GM23338 (cell line): Measurements from ENCODE around the gene IGF2BP1. TPM values are rescaled to one million over a fixed set of nuclear protein-coding genes. Genes with fewer than 3 reads are reported as not detected.

Source experiments
- ATAC-seq: fragments of 200-7000 bp; cut with Tn5 transposase; 3 replicates; pipeline ENCODE4 v1.9.1; 2020
- DNase-seq: peaks from one replicate; pipeline ENCODE4 v3.0.0-alpha.2; 2015; ENCODE audit warnings: low spot score
- H2AFZ ChIP-seq: fragments of 200-600 bp; sonication (generic); 2 replicates; pipeline ENCODE4 v1.8.0; 2016; ENCODE audit warnings: antibody characterized with exemption, mild to moderate bottlenecking, moderate library complexity
- H3F3A ChIP-seq: fragments of 200-600 bp; sonication (generic); replicated peaks from 2 replicates; pipeline ENCODE4 v1.8.0; 2017; ENCODE audit warnings: antibody characterized with exemption, mixed run types, low read depth
- H3K27ac ChIP-seq: fragments of 200-600 bp; sonication (generic); 2 replicates; pipeline ENCODE4 v1.6.1; 2016; ENCODE audit warnings: low read depth
- H3K27me3 ChIP-seq: fragments of 200-600 bp; sonication (generic); 2 replicates; pipeline ENCODE4 v1.8.0; 2016; ENCODE audit warnings: mild to moderate bottlenecking, mixed run types, moderate library complexity; ENCODE audit not compliant: insufficient read depth
- H3K36me3 ChIP-seq: fragments of 200-600 bp; sonication (generic); 2 replicates; pipeline ENCODE4 v1.8.0; 2016; ENCODE audit warnings: mild to moderate bottlenecking; ENCODE audit not compliant: insufficient read depth
- H3K4me1 ChIP-seq: fragments of 200-600 bp; sonication (generic); 2 replicates; pipeline ENCODE4 v1.8.0; 2016; ENCODE audit warnings: mild to moderate bottlenecking, moderate library complexity; ENCODE audit not compliant: insufficient read depth
- H3K4me2 ChIP-seq: fragments of 200-600 bp; sonication (generic); 2 replicates; pipeline ENCODE4 v1.7.1; 2017; ENCODE audit warnings: mixed run types
- H3K4me3 ChIP-seq: fragments of 200-600 bp; sonication (generic); 2 replicates; pipeline ENCODE4 v1.6.1; 2016; ENCODE audit warnings: mixed run types
- H3K79me2 ChIP-seq: fragments of 200-600 bp; sonication (generic); replicated peaks from 2 replicates; pipeline ENCODE4 v1.8.0; 2017; ENCODE audit warnings: mild to moderate bottlenecking; ENCODE audit not compliant: insufficient read depth
- H3K9me2 ChIP-seq: fragments of 200-600 bp; sonication (generic); 2 replicates; pipeline ENCODE4 v1.8.0; 2017; ENCODE audit not compliant: insufficient read depth
- H4K20me1 ChIP-seq: fragments of 200-600 bp; sonication (generic); replicated peaks from 2 replicates; pipeline ENCODE4 v1.8.0; 2017; ENCODE audit warnings: mild to moderate bottlenecking; ENCODE audit not compliant: insufficient read depth
- H3K27ac Mint-ChIP-seq: 2 replicates; pipeline ENCODE4 v1.8.0; 2020; ENCODE audit warnings: inconsistent platforms, mild to moderate bottlenecking, moderate library complexity, mixed read lengths
- H3K27me3 Mint-ChIP-seq: 3 replicates; pipeline ENCODE4 v1.8.0; 2022; ENCODE audit warnings: low read depth, mild to moderate bottlenecking, moderate library complexity, mixed read lengths, inconsistent platforms; ENCODE audit not compliant: insufficient read depth, poor library complexity
- H3K36me3 Mint-ChIP-seq: 3 replicates; pipeline ENCODE4 v1.8.0; 2021; ENCODE audit warnings: low read depth, mild to moderate bottlenecking, inconsistent platforms, moderate library complexity, mixed read lengths
- H3K4me1 Mint-ChIP-seq: 3 replicates; pipeline ENCODE4 v1.8.0; 2020; ENCODE audit warnings: mild to moderate bottlenecking, inconsistent platforms, mixed read lengths
- H3K4me3 Mint-ChIP-seq: 3 replicates; pipeline ENCODE4 v1.8.0; 2021; ENCODE audit warnings: moderate library complexity, mild to moderate bottlenecking, inconsistent platforms, mixed read lengths
- H3K9me3 Mint-ChIP-seq: 3 replicates; pipeline ENCODE4 v1.8.0; 2020; ENCODE audit warnings: moderate library complexity, mild to moderate bottlenecking, inconsistent platforms, mixed read lengths
- CREB1 ChIP-seq: fragments of 250-450 bp; sonication (Bioruptor Pico); IDR thresholded peaks from 2 replicates; pipeline ENCODE4 v1.5.0; 2020; ENCODE audit warnings: low read depth, mild to moderate bottlenecking, moderate library complexity
- EZH2 ChIP-seq: fragments of 200-600 bp; sonication (generic); IDR thresholded peaks from one replicate; pipeline ENCODE4 v1.8.0; 2017; ENCODE audit warnings: antibody characterized with exemption, mild to moderate bottlenecking, low read depth; ENCODE audit not compliant: unreplicated experiment
- EZH2phosphoT487 ChIP-seq: fragments of 200-600 bp; sonication (generic); IDR thresholded peaks from one replicate; pipeline ENCODE4 v1.8.1; 2018; ENCODE audit warnings: antibody characterized with exemption; ENCODE audit not compliant: unreplicated experiment
- JUNB ChIP-seq: IDR thresholded peaks from one replicate; pipeline ENCODE4 v1.6.1; 2016; ENCODE audit warnings: antibody characterized with exemption; ENCODE audit not compliant: unreplicated experiment
- NANOG ChIP-seq: IDR thresholded peaks from 2 replicates; pipeline ENCODE4 v1.6.1; 2016; ENCODE audit warnings: antibody characterized with exemption, borderline replicate concordance
- STAT1 ChIP-seq: IDR thresholded peaks from one replicate; pipeline ENCODE4 v1.6.1; 2016; ENCODE audit warnings: antibody characterized with exemption; ENCODE audit not compliant: unreplicated experiment
- ZNF114 ChIP-seq: fragments of 250-450 bp; sonication (Bioruptor Pico); IDR thresholded peaks from 2 replicates; pipeline ENCODE4 v1.5.0; 2020; ENCODE audit warnings: mild to moderate bottlenecking, moderate library complexity
- ZNF331 ChIP-seq: fragments of 250-450 bp; sonication (Bioruptor Pico); IDR thresholded peaks from 2 replicates; pipeline ENCODE4 v1.5.0; 2020; ENCODE audit warnings: low read depth, mild to moderate bottlenecking, moderate library complexity
- polyA plus RNA-seq: library from polyadenylated mRNA; unstranded; fragments of >200 nt; fragmentation: Nextera tagmentation; extraction: Ambion mirVana; gene quantifications from 2 replicates; pipeline ENCODE4 v1.2.1, GENCODE V29; 2016
- total RNA-seq: library from RNA; depleted of rRNA; stranded (reverse); fragments of >200 nt; shearing (Covaris generic); gene quantifications from 2 replicates; pipeline ENCODE4 v1.2.3, GENCODE V29; 2014
- TF ChIP-seq, protein P1 (sequence below), 2 experiments: fragments of 200-600 bp in 1 of 2; sonication (generic) in 1 of 2; conservative IDR thresholded peaks; 2 replicates each; pipeline versions ENCODE4 v1.5.1 to v1.6.1; 2016 to 2017; ENCODE audit warnings: antibody characterized with exemption in 2 of 2, low read depth in 2 of 2, mild to moderate bottlenecking in 2 of 2, moderate library complexity in 1 of 2
- TF ChIP-seq, protein P2 (sequence below): IDR thresholded peaks from 2 replicates; pipeline ENCODE4 v1.6.1; 2016; ENCODE audit warnings: antibody characterized with exemption
- TF ChIP-seq, protein P3 (sequence below): IDR thresholded peaks from one replicate; pipeline ENCODE4 v1.6.1; 2018; ENCODE audit warnings: antibody characterized with exemption; ENCODE audit not compliant: unreplicated experiment

Gene IGF2BP1
- total and polyA plus RNA-seq, 2 experiments from 2014 or later = 68.6 to 249 TPM

- Histone ChIP-seq H4K20me1 (no peaks in the 10 kb centered on the region), H3F3A (no peaks in the 10 kb centered on the region), H3K36me3 (no peaks in the 10 kb centered on the region), H3K79me2 (no peaks in the 10 kb centered on the region), H3K4me2 (no peak overlapping the region), H2AFZ (no peak overlapping the region), H3K4me1 (no peaks in the 10 kb centered on the region), H3K27ac (no peak overlapping the region), H3K9me2 (no peaks in the 10 kb centered on the region), H3K27me3 (no peaks in the 10 kb centered on the region), H3K4me3 (no peak overlapping the region)
- no peak for TF ChIP-seq CREB1 (CRISPR knock-in tag)
- TF ChIP-seq, protein P1, sequence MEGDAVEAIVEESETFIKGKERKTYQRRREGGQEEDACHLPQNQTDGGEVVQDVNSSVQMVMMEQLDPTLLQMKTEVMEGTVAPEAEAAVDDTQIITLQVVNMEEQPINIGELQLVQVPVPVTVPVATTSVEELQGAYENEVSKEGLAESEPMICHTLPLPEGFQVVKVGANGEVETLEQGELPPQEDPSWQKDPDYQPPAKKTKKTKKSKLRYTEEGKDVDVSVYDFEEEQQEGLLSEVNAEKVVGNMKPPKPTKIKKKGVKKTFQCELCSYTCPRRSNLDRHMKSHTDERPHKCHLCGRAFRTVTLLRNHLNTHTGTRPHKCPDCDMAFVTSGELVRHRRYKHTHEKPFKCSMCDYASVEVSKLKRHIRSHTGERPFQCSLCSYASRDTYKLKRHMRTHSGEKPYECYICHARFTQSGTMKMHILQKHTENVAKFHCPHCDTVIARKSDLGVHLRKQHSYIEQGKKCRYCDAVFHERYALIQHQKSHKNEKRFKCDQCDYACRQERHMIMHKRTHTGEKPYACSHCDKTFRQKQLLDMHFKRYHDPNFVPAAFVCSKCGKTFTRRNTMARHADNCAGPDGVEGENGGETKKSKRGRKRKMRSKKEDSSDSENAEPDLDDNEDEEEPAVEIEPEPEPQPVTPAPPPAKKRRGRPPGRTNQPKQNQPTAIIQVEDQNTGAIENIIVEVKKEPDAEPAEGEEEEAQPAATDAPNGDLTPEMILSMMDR (conservative IDR thresholded peaks at IDR 0.05; ENCODE audit: low read depth in 2 of 2) = no peak
- no peak for TF ChIP-seq STAT1
- Mint-ChIP-seq H3K27me3 (peaks cover 6% of the 10 kb centered on the region), H3K27ac (no peak overlapping the region), H3K4me3 (no peak overlapping the region), H3K36me3 (no peaks in the 10 kb centered on the region), H3K4me1 (0 out of 3 replicates have a peak, but pooled peaks cover 4% of the 10 kb centered on the region), H3K9me3 (no peaks in the 10 kb centered on the region)
- ATAC-seq (no peak), DNase-seq (no peak)
These were observed 15.2 kb upstream of the IGF2BP1 start for GRCh38 chr17:48981927-48982539.

- Histone ChIP-seq H3F3A (no peaks in the 10 kb centered on the region), H3K9me2 (no peaks in the 10 kb centered on the region), H3K4me1 (peaks cover 9% of the 10 kb centered on the region; the same call in 1 of the 2 replicates), H3K27me3 (no peaks in the 10 kb centered on the region), H3K36me3 (no peaks in the 10 kb centered on the region), H4K20me1 (no peaks in the 10 kb centered on the region), H3K4me2 (no peak overlapping the region), H3K4me3 (no peak overlapping the region), H3K79me2 (no peaks in the 10 kb centered on the region), H3K27ac (no peak overlapping the region), H2AFZ (0 out of 2 replicates have a peak overlapping the region, but pooled peaks have one; percentile 25)
- DNase-seq = no peak
- no peaks in the 10 kb centered on the region for H3K9me3 Mint-ChIP-seq
- 0 out of 2 replicates have a peak overlapping the region, but pooled peaks have one; percentile 73 for H3K27ac Mint-ChIP-seq
- H3K4me1 Mint-ChIP-seq = peaks cover 13% of the 10 kb centered on the region
- no peaks in the 10 kb centered on the region for H3K27me3 Mint-ChIP-seq
- no peaks in the 10 kb centered on the region for H3K36me3 Mint-ChIP-seq
- ATAC-seq = no peak
- H3K4me3 Mint-ChIP-seq = no peak overlapping the region
- TF ChIP-seq EZH2phosphoT487 (no peak), EZH2 (no peak), STAT1 (no peak), NANOG (no peak), ZNF331 (no peak), CREB1 (CRISPR knock-in tag) (no peak), JUNB (no peak), ZNF114 (CRISPR knock-in tag) (no peak)
- TF ChIP-seq, protein P2, sequence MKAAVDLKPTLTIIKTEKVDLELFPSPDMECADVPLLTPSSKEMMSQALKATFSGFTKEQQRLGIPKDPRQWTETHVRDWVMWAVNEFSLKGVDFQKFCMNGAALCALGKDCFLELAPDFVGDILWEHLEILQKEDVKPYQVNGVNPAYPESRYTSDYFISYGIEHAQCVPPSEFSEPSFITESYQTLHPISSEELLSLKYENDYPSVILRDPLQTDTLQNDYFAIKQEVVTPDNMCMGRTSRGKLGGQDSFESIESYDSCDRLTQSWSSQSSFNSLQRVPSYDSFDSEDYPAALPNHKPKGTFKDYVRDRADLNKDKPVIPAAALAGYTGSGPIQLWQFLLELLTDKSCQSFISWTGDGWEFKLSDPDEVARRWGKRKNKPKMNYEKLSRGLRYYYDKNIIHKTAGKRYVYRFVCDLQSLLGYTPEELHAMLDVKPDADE = no peak
- TF ChIP-seq, protein P3, sequence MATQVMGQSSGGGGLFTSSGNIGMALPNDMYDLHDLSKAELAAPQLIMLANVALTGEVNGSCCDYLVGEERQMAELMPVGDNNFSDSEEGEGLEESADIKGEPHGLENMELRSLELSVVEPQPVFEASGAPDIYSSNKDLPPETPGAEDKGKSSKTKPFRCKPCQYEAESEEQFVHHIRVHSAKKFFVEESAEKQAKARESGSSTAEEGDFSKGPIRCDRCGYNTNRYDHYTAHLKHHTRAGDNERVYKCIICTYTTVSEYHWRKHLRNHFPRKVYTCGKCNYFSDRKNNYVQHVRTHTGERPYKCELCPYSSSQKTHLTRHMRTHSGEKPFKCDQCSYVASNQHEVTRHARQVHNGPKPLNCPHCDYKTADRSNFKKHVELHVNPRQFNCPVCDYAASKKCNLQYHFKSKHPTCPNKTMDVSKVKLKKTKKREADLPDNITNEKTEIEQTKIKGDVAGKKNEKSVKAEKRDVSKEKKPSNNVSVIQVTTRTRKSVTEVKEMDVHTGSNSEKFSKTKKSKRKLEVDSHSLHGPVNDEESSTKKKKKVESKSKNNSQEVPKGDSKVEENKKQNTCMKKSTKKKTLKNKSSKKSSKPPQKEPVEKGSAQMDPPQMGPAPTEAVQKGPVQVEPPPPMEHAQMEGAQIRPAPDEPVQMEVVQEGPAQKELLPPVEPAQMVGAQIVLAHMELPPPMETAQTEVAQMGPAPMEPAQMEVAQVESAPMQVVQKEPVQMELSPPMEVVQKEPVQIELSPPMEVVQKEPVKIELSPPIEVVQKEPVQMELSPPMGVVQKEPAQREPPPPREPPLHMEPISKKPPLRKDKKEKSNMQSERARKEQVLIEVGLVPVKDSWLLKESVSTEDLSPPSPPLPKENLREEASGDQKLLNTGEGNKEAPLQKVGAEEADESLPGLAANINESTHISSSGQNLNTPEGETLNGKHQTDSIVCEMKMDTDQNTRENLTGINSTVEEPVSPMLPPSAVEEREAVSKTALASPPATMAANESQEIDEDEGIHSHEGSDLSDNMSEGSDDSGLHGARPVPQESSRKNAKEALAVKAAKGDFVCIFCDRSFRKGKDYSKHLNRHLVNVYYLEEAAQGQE = no peak
- TF ChIP-seq, protein P1 (conservative IDR thresholded peaks at IDR 0.05; ENCODE audit: low read depth in 2 of 2) = no peak
These were observed 11.5 kb upstream of the IGF2BP1 start for GRCh38 chr17:48985436-48986245.
